H9 (cell line): ENCODE measurements around the gene CMTM8. TPM values are rescaled to one million over a fixed set of nuclear protein-coding genes. Genes with fewer than 3 reads are reported as not detected.

Experiments
- DNase-seq: peaks from one replicate; pipeline ENCODE4 v3.0.0-alpha.2; 2017
- H2AFZ ChIP-seq: one replicate; pipeline ENCODE4 v1.6.1; 2013; ENCODE audit warnings: mild to moderate bottlenecking, low read length, control low read depth, moderate library complexity
- H2AK5ac ChIP-seq: 2 replicates; pipeline ENCODE4 v1.6.1; 2013; ENCODE audit warnings: low read length, control low read depth, mixed read lengths; ENCODE audit not compliant: insufficient read length
- H2BK120ac ChIP-seq: one replicate; pipeline ENCODE4 v1.6.1; 2013; ENCODE audit warnings: low read depth, mild to moderate bottlenecking, low read length, control low read depth, inconsistent platforms; ENCODE audit not compliant: poor library complexity, severe bottlenecking
- H2BK12ac ChIP-seq: 2 replicates; pipeline ENCODE4 v1.6.1; 2013; ENCODE audit warnings: low read length, control low read depth, mixed read lengths, low read depth; ENCODE audit not compliant: insufficient read length
- H2BK15ac ChIP-seq: 2 replicates; pipeline ENCODE4 v1.6.1; 2013; ENCODE audit warnings: low read depth, low read length, control low read depth
- H2BK20ac ChIP-seq: one replicate; pipeline ENCODE4 v1.6.1; 2013; ENCODE audit warnings: low read depth, mild to moderate bottlenecking, low read length, control low read depth, inconsistent platforms; ENCODE audit not compliant: poor library complexity, severe bottlenecking
- H2BK5ac ChIP-seq: 2 replicates; pipeline ENCODE4 v1.6.1; 2013; ENCODE audit warnings: low read length, control low read depth, mixed read lengths; ENCODE audit not compliant: insufficient read length
- H3K14ac ChIP-seq: 2 replicates; pipeline ENCODE4 v1.6.1; 2013; ENCODE audit warnings: low read length, control low read depth; ENCODE audit not compliant: insufficient read depth
- H3K18ac ChIP-seq: 2 replicates; pipeline ENCODE4 v1.6.1; 2013; ENCODE audit warnings: low read depth, mild to moderate bottlenecking, mixed read lengths, low read length, control low read depth; ENCODE audit not compliant: insufficient read length
- H3K23ac ChIP-seq: 2 replicates; pipeline ENCODE4 v1.6.1; 2013; ENCODE audit warnings: low read length, control low read depth, mixed read lengths, low read depth; ENCODE audit not compliant: insufficient read length
- H3K23me2 ChIP-seq: 2 replicates; pipeline ENCODE4 v1.6.1; 2013; ENCODE audit warnings: low read depth, mild to moderate bottlenecking, mixed read lengths, low read length, control low read depth; ENCODE audit not compliant: insufficient read length, poor library complexity, severe bottlenecking
- H3K27ac ChIP-seq: 2 replicates; pipeline ENCODE4 v1.5.1; 2013; ENCODE audit warnings: low read length, control low read depth, mixed read lengths, low read depth; ENCODE audit not compliant: insufficient read length
- H3K27me3 ChIP-seq: 2 replicates; pipeline ENCODE4 v1.6.1; 2013; ENCODE audit warnings: low read length, control low read depth, inconsistent platforms; ENCODE audit not compliant: insufficient read depth
- H3K4ac ChIP-seq: 2 replicates; pipeline ENCODE4 v1.6.1; 2013; ENCODE audit warnings: low read depth, mild to moderate bottlenecking, control low read depth, inconsistent platforms, low read length, moderate library complexity
- H3K4me1 ChIP-seq: 2 replicates; pipeline ENCODE4 v1.6.1; 2013; ENCODE audit warnings: low read length, control low read depth, inconsistent platforms; ENCODE audit not compliant: insufficient read depth
- H3K4me2 ChIP-seq: 2 replicates; pipeline ENCODE4 v1.6.1; 2013; ENCODE audit warnings: low read length, control low read depth, mixed read lengths; ENCODE audit not compliant: insufficient read length, insufficient read depth
- H3K56ac ChIP-seq: 2 replicates; pipeline ENCODE4 v1.6.1; 2013; ENCODE audit warnings: low read depth, mild to moderate bottlenecking, mixed read lengths, low read length, control low read depth; ENCODE audit not compliant: insufficient read length
- H3K79me1 ChIP-seq: 2 replicates; pipeline ENCODE4 v1.6.1; 2013; ENCODE audit warnings: low read depth, mild to moderate bottlenecking, moderate library complexity, low read length, control low read depth, inconsistent platforms; ENCODE audit not compliant: insufficient read depth, poor library complexity, severe bottlenecking
- H3K79me2 ChIP-seq: 2 replicates; pipeline ENCODE4 v1.6.1; 2013; ENCODE audit warnings: low read length, control low read depth, inconsistent platforms; ENCODE audit not compliant: insufficient read depth
- H3K9ac ChIP-seq: 2 replicates; pipeline ENCODE4 v1.6.1; 2013; ENCODE audit warnings: low read length, control low read depth, mixed read lengths; ENCODE audit not compliant: insufficient read length; ENCODE audit errors: extremely low read depth
- H3K9me3 ChIP-seq: one replicate; pipeline ENCODE4 v1.6.1; 2013; ENCODE audit warnings: low read depth, low read length, inconsistent platforms; ENCODE audit not compliant: control insufficient read depth
- H3T11ph ChIP-seq: one replicate; pipeline ENCODE4 v1.6.1; 2013; ENCODE audit warnings: mild to moderate bottlenecking, low read length, control low read depth, inconsistent platforms
- H4K20me1 ChIP-seq: one replicate; pipeline ENCODE4 v1.6.1; 2013; ENCODE audit not compliant: control insufficient read depth, insufficient read length, insufficient read depth
- H4K5ac ChIP-seq: 2 replicates; pipeline ENCODE4 v1.6.1; 2013; ENCODE audit warnings: low read depth, mild to moderate bottlenecking, mixed read lengths, low read length, control low read depth; ENCODE audit not compliant: insufficient read length
- H4K8ac ChIP-seq: replicated peaks from 2 replicates; pipeline ENCODE4 v1.6.1; 2013; ENCODE audit warnings: low read length, control low read depth, mixed read lengths, low read depth; ENCODE audit not compliant: insufficient read length
- H4K91ac ChIP-seq: 2 replicates; pipeline ENCODE4 v1.6.1; 2013; ENCODE audit warnings: low read depth, mild to moderate bottlenecking, moderate library complexity, mixed read lengths, low read length, control low read depth; ENCODE audit not compliant: insufficient read length
- H3K27ac Mint-ChIP-seq, 3 experiments: 2 replicates in 2 of 3; 3 replicates in 1 of 3; pipeline ENCODE4 v1.8.0; 2020 to 2021; ENCODE audit warnings: mixed read lengths in 3 of 3, mild to moderate bottlenecking in 1 of 3, moderate library complexity in 1 of 3
- H3K27me3 Mint-ChIP-seq: 2 replicates; pipeline ENCODE4 v1.8.0; 2021; ENCODE audit warnings: low read depth, mild to moderate bottlenecking, moderate library complexity, mixed read lengths
- H3K36me3 Mint-ChIP-seq, 3 experiments: 2 replicates in 2 of 3; 3 replicates in 1 of 3; pipeline ENCODE4 v1.8.0; 2020 to 2021; ENCODE audit warnings: low read depth in 3 of 3, mixed read lengths in 3 of 3; ENCODE audit not compliant: insufficient read depth in 1 of 3
- H3K4me1 Mint-ChIP-seq, 2 experiments: 2 replicates each; pipeline ENCODE4 v1.8.0; 2020; ENCODE audit warnings: mixed read lengths in 2 of 2
- H3K4me3 Mint-ChIP-seq, 2 experiments: 2 replicates in 1 of 2; 3 replicates in 1 of 2; pipeline ENCODE4 v1.8.0; 2020 to 2021; ENCODE audit warnings: mild to moderate bottlenecking in 2 of 2, mixed read lengths in 2 of 2, moderate library complexity in 1 of 2
- H3K9me3 Mint-ChIP-seq, 2 experiments: 2 replicates in 1 of 2; 3 replicates in 1 of 2; pipeline ENCODE4 v1.8.0; 2020; ENCODE audit warnings: mild to moderate bottlenecking in 2 of 2, mixed read lengths in 2 of 2, moderate library complexity in 1 of 2
- WGBS: extraction: QIAGEN DNeasy Blood & Tissue Kit; methylation state at CpG from one replicate; pipeline ENCODE4 v1.1.7; 2013; ENCODE audit warnings: missing lambda C conversion rate, low lambda C conversion rate, mixed read lengths; ENCODE audit not compliant: insufficient read length; ENCODE audit errors: extremely low coverage; 5-methylcytosine and 5-hydroxymethylcytosine counted together
- total RNA-seq: library from RNA; stranded (reverse); gene quantifications from 2 replicates; pipeline ENCODE4 v1.2.1, GENCODE V29; 2021
- TF ChIP-seq, protein P1 (sequence below): fragments of 200-600 bp; sonication (generic); conservative IDR thresholded peaks from 3 replicates; pipeline ENCODE4 v1.8.0; 2021; ENCODE audit warnings: antibody characterized with exemption, mild to moderate bottlenecking

Gene CMTM8
- total RNA-seq, 1 experiment from 2014 or later: 4.0 TPM

DNA sequence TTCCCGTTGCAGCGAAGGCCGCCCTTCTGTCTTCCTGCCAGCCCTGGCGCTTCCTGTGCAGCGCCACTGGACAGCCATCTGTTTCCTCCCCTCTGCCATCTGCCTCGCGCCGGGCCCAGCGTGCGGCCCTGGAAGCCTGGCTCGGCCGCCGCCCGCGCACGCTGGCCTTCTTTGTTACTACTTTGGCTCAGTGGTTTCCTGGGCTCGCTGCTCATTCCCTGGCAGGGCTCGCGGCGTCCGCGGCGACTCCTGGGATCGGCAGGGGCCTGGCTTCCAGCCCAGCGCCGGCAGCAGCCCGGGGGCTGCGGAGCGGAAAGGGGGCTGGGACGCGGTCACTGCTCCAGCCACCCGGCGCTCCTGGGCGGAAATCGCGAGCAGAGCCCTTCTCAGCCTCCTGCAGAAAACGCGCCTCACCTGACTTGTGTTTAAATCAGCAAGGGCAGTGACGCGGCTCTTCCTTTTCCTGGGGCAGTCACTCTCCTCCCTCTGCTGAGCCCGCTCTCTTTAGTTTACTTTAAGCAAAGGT lies 163.1 kb downstream of the CMTM8 start:
- WGBS: no CpG with 5 or more reads among the region's 41 CpGs

More for the DNA sequence above, 163.1 kb downstream of the CMTM8 start:
- DNase-seq: peak; percentile 81
- peak overlapping the region; percentile 80 for H3K14ac ChIP-seq
- H3K27me3 ChIP-seq: no peaks in the 10 kb centered on the region
- no peak overlapping the region for H3K27ac ChIP-seq
- H3K4me2 ChIP-seq: peak overlapping the region; percentile 53
- H3T11ph ChIP-seq: no peak overlapping the region
- no peak overlapping the region for H3K4ac ChIP-seq
- no peak overlapping the region for H2BK15ac ChIP-seq
- peak overlapping the region; percentile 85 to 99 (median 98) for H3K27ac Mint-ChIP-seq
- H3K18ac ChIP-seq: peak overlapping the region; percentile 71
- peaks cover 2% of the 10 kb centered on the region for H3K79me1 ChIP-seq
- H3K79me2 ChIP-seq: peaks cover 2% of the 10 kb centered on the region; the same call in 1 of the 2 replicates
- peaks cover 0 to 7% (median 2%) of the 10 kb centered on the region in 3 experiments; a peak in 5 of 7 replicates for H3K36me3 Mint-ChIP-seq
- no peak overlapping the region for H2AFZ ChIP-seq
- no peaks in the 10 kb centered on the region for H3K9me3 ChIP-seq
- H2AK5ac ChIP-seq: no peak overlapping the region
- no peak overlapping the region for H2BK5ac ChIP-seq
- H4K8ac ChIP-seq: no peak overlapping the region
- no peak overlapping the region for H4K91ac ChIP-seq
- H3K4me1 ChIP-seq: peaks cover 2% of the 10 kb centered on the region; the same call in 1 of the 2 replicates
- H2BK12ac ChIP-seq: no peak overlapping the region
- peak overlapping the region; percentile 57 to 76 for H3K4me3 Mint-ChIP-seq
- no peak overlapping the region for H3K23ac ChIP-seq
- H3K9me3 Mint-ChIP-seq: no peaks in the 10 kb centered on the region; a peak in 1 of 5 replicates
- H3K56ac ChIP-seq: no peak overlapping the region
- TF ChIP-seq, protein P1, sequence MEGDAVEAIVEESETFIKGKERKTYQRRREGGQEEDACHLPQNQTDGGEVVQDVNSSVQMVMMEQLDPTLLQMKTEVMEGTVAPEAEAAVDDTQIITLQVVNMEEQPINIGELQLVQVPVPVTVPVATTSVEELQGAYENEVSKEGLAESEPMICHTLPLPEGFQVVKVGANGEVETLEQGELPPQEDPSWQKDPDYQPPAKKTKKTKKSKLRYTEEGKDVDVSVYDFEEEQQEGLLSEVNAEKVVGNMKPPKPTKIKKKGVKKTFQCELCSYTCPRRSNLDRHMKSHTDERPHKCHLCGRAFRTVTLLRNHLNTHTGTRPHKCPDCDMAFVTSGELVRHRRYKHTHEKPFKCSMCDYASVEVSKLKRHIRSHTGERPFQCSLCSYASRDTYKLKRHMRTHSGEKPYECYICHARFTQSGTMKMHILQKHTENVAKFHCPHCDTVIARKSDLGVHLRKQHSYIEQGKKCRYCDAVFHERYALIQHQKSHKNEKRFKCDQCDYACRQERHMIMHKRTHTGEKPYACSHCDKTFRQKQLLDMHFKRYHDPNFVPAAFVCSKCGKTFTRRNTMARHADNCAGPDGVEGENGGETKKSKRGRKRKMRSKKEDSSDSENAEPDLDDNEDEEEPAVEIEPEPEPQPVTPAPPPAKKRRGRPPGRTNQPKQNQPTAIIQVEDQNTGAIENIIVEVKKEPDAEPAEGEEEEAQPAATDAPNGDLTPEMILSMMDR: no peak
- H2BK20ac ChIP-seq: no peak overlapping the region
- no peak overlapping the region for H4K5ac ChIP-seq
- no peaks in the 10 kb centered on the region for H3K23me2 ChIP-seq
- peaks cover 29 to 30% of the 10 kb centered on the region in 2 experiments for H3K4me1 Mint-ChIP-seq
- H3K27me3 Mint-ChIP-seq: 0 out of 2 replicates have a peak, but pooled peaks cover 1% of the 10 kb centered on the region
- peak overlapping the region; percentile 60 for H3K9ac ChIP-seq
- no peaks in the 10 kb centered on the region for H4K20me1 ChIP-seq
- no peak overlapping the region for H2BK120ac ChIP-seq
